ENCODE data around the gene ARPC1B.
"Not testable (repeated sequence)": the region's sequence is repeated elsewhere in the genome, so short reads cannot be mapped to it uniquely, and the experiment has no call there.

ARPC1B gene

GRCh38 chr7:99368750-99369389, 5.7 kb upstream of the ARPC1B start:
- FAIRE-seq, result no peak
- DNase-seq (ENCODE audit: low spot score), result no peak

GRCh38 chr7:99369767-99370391, 4.7 kb upstream of the ARPC1B start:
- DNase-seq (ENCODE audit: low spot score), result no peak
- FAIRE-seq, result no peak

GRCh38 chr7:99371376-99371920, 3.1 kb upstream of the ARPC1B start:
- FAIRE-seq (peak; percentile 82), DNase-seq (ENCODE audit: low spot score) (peak; percentile 73)

- peak; percentile 69 for DNase-seq (ENCODE audit: low spot score)
These were observed 2.0 kb upstream of the ARPC1B start for GRCh38 chr7:99372275-99373090.

GRCh38 chr7:99373091-99374066, 1.2 kb upstream of the ARPC1B start:
- DNase-seq (ENCODE audit: low spot score) (no peak), FAIRE-seq (no peak)

More at GRCh38 chr7:99372275-99373090, 2.0 kb upstream of the ARPC1B start:
- no peak for FAIRE-seq

GRCh38 chr7:99375070-99375807, 709 bp downstream of the ARPC1B start:
- FAIRE-seq, result no peak
- DNase-seq (ENCODE audit: low spot score), result peak; percentile 74

GRCh38 chr7:99379043-99379577, 4.6 kb downstream of the ARPC1B start:
- DNase-seq (ENCODE audit: low spot score) (peak; percentile 89), FAIRE-seq (peak; percentile 75)

GRCh38 chr7:99379693-99380031, 5.1 kb downstream of the ARPC1B start:
- DNase-seq (ENCODE audit: low spot score); FAIRE-seq: not testable (repeated sequence)

- FAIRE-seq (peak; percentile 61), DNase-seq (ENCODE audit: low spot score) (peak; percentile 89)
These were observed 5.7 kb downstream of the ARPC1B start for GRCh38 chr7:99380032-99380822.

- FAIRE-seq (no peak), DNase-seq (ENCODE audit: low spot score) (peak; percentile 85)
These were observed 6.5 kb downstream of the ARPC1B start for GRCh38 chr7:99380823-99381663.

- DNase-seq (ENCODE audit: low spot score) (no peak), FAIRE-seq (no peak)
These were observed 7.1 kb downstream of the ARPC1B start for GRCh38 chr7:99381664-99382075.

- DNase-seq (ENCODE audit: low spot score), result no peak
- no peak for FAIRE-seq
These were observed 8.7 kb downstream of the ARPC1B start for GRCh38 chr7:99383203-99383602.

GRCh38 chr7:99383791-99384370, 9.4 kb downstream of the ARPC1B start:
- DNase-seq (ENCODE audit: low spot score), result no peak
- FAIRE-seq, result no peak

- DNase-seq (ENCODE audit: low spot score), result no peak
- no peak for FAIRE-seq
These were observed 10.0 kb downstream of the ARPC1B start for GRCh38 chr7:99384523-99384922.

GRCh38 chr7:99385564-99385963, 11.0 kb downstream of the ARPC1B start:
- DNase-seq (ENCODE audit: low spot score) (no peak), FAIRE-seq (no peak)

- FAIRE-seq (no peak), DNase-seq (ENCODE audit: low spot score) (peak; percentile 57)
These were observed 12.2 kb downstream of the ARPC1B start for GRCh38 chr7:99386584-99387238.

- not testable (repeated sequence) for DNase-seq (ENCODE audit: low spot score); FAIRE-seq
These were observed 12.7 kb downstream of the ARPC1B start for GRCh38 chr7:99387239-99387635.
